Cerebellar cortex (tissue), 1 donor: ENCODE results near the gene CLDN24.
"Not testable (repeated sequence)": the region's sequence is repeated elsewhere in the genome, so short reads cannot be mapped to it uniquely, and the experiment has no call there.

Experiments used
- DNase-seq: peaks from one replicate; pipeline ENCODE4 v3.0.0-alpha.2; 2015; ENCODE audit warnings: low spot score

Gene CLDN24

GRCh38 chr4:183347146-183347545 lies 24.9 kb upstream of the CLDN24 start:
- DNase-seq: no peak

- no peak for DNase-seq
Measured at GRCh38 chr4:183345261-183345660, 23.0 kb upstream of the CLDN24 start.

GRCh38 chr4:183344523-183345255 lies 22.5 kb upstream of the CLDN24 start:
- no peak for DNase-seq

GRCh38 chr4:183343730-183344129 lies 21.5 kb upstream of the CLDN24 start:
- no peak for DNase-seq

- no peak for DNase-seq
Measured at GRCh38 chr4:183342541-183343533, 20.6 kb upstream of the CLDN24 start.

GRCh38 chr4:183337833-183338232 lies 15.6 kb upstream of the CLDN24 start:
- no peak for DNase-seq

- DNase-seq: no peak
Measured at GRCh38 chr4:183337349-183337748, 15.1 kb upstream of the CLDN24 start.

GRCh38 chr4:183335369-183335940 lies 13.2 kb upstream of the CLDN24 start:
- no peak for DNase-seq

- DNase-seq: no peak
Measured at GRCh38 chr4:183333983-183334382, 11.8 kb upstream of the CLDN24 start.

- no peak for DNase-seq
Measured at GRCh38 chr4:183333202-183333601, 11.0 kb upstream of the CLDN24 start.

- peak; percentile 18 for DNase-seq
Measured at GRCh38 chr4:183332447-183332846, 10.2 kb upstream of the CLDN24 start.

GRCh38 chr4:183330841-183331240 lies 8.6 kb upstream of the CLDN24 start:
- DNase-seq: no peak

- DNase-seq: no peak
Measured at GRCh38 chr4:183329954-183330742, 7.9 kb upstream of the CLDN24 start.

- no peak for DNase-seq
Measured at GRCh38 chr4:183329244-183329643, 7.0 kb upstream of the CLDN24 start.

GRCh38 chr4:183328832-183329231 lies 6.6 kb upstream of the CLDN24 start:
- no peak for DNase-seq

GRCh38 chr4:183327827-183328226 lies 5.6 kb upstream of the CLDN24 start:
- DNase-seq: no peak

GRCh38 chr4:183326853-183327252 lies 4.6 kb upstream of the CLDN24 start:
- no peak for DNase-seq

GRCh38 chr4:183326387-183326786 lies 4.2 kb upstream of the CLDN24 start:
- not testable (repeated sequence) for DNase-seq

- DNase-seq: no peak
Measured at GRCh38 chr4:183324619-183325018, 2.4 kb upstream of the CLDN24 start.

GRCh38 chr4:183324056-183324455 lies 1.8 kb upstream of the CLDN24 start:
- not testable (repeated sequence) for DNase-seq

- no peak for DNase-seq
Measured at GRCh38 chr4:183323295-183323694, 1.1 kb upstream of the CLDN24 start.

GRCh38 chr4:183321516-183321915 lies 710 bp downstream of the CLDN24 start:
- DNase-seq: no peak
